Fibroblast of lung (primary cell): ENCODE data around the gene DNAJC10. TPM values are rescaled to one million over a fixed set of nuclear protein-coding genes. Genes with fewer than 3 reads are reported as not detected.

Experiments used
- DNase-seq, 2 donors: peaks; one replicate each; pipeline versions ENCODE4 v3.0.0 to v3.0.0-alpha.2; 2010; ENCODE audit warnings: low read depth in 2 of 2
- H2AFZ ChIP-seq: 2 replicates; pipeline ENCODE4 v1.5.1; 2012; ENCODE audit warnings: low read length, control low read depth, inconsistent platforms
- H3K27ac ChIP-seq: 2 replicates; pipeline ENCODE4 v1.5.1; 2011; ENCODE audit warnings: low read length, control low read depth; ENCODE audit not compliant: insufficient read depth
- H3K27me3 ChIP-seq: 2 replicates; pipeline ENCODE4 v1.5.1; 2011; ENCODE audit warnings: mild to moderate bottlenecking, low read length; ENCODE audit not compliant: control insufficient read depth, insufficient read depth
- H3K36me3 ChIP-seq: 2 replicates; pipeline ENCODE4 v1.5.1; 2011; ENCODE audit warnings: low read length; ENCODE audit not compliant: control insufficient read depth, insufficient read depth
- H3K4me1 ChIP-seq: 2 replicates; pipeline ENCODE4 v1.5.1; 2011; ENCODE audit warnings: low read length; ENCODE audit not compliant: control insufficient read depth, insufficient read depth; ENCODE audit errors: extremely low read depth
- H3K4me2 ChIP-seq: 2 replicates; pipeline ENCODE4 v1.5.1; 2011; ENCODE audit warnings: low read length, control low read depth; ENCODE audit not compliant: insufficient read depth; ENCODE audit errors: extremely low read depth
- H3K4me3 ChIP-seq, 4 experiments: fragments of 200-600 bp in 1 of 4; sonication (generic) in 1 of 4; replicated peaks in 1 of 4; 2 replicates each; pipeline ENCODE4 v1.5.1; 2011 to 2016; ENCODE audit warnings: low read length in 4 of 4, low read depth in 3 of 4, mild to moderate bottlenecking in 3 of 4, control low read depth in 2 of 4, inconsistent platforms in 1 of 4, mixed read lengths in 1 of 4; ENCODE audit not compliant: insufficient read depth in 1 of 4; ENCODE audit errors: control extremely low read depth in 1 of 4
- H3K79me2 ChIP-seq: 2 replicates; pipeline ENCODE4 v1.5.1; 2012; ENCODE audit warnings: mild to moderate bottlenecking, low read length, inconsistent platforms; ENCODE audit not compliant: control insufficient read depth, insufficient read depth
- H3K9ac ChIP-seq: 2 replicates; pipeline ENCODE4 v1.5.1; 2011; ENCODE audit warnings: mild to moderate bottlenecking, low read length, control low read depth; ENCODE audit not compliant: insufficient read depth
- H3K9me3 ChIP-seq: 2 replicates; pipeline ENCODE4 v1.5.1; 2012; ENCODE audit warnings: low read depth, low read length; ENCODE audit not compliant: control insufficient read depth, insufficient read depth
- H4K20me1 ChIP-seq: 2 replicates; pipeline ENCODE4 v1.5.1; 2011; ENCODE audit warnings: low read length; ENCODE audit not compliant: control insufficient read depth, insufficient read depth; ENCODE audit errors: extremely low read depth
- EZH2 ChIP-seq: IDR thresholded peaks from 2 replicates; pipeline ENCODE4 v1.5.1; 2012; ENCODE audit warnings: low read length, control low read depth, mild to moderate bottlenecking; ENCODE audit errors: missing control alignments
- polyA plus RNA-seq, 2 donors: library from polyadenylated mRNA; depleted of rRNA in 1 of 2; stranded (reverse) in 1 of 2; unstranded in 1 of 2; fragments of >200 nt; gene quantifications; 2 replicates each; pipeline ENCODE4 v1.2.1, GENCODE V29; 2011 to 2012; ENCODE audit warnings: missing spikeins in 1 of 2
- total RNA-seq: library from RNA; depleted of rRNA; stranded (reverse); fragments of >200 nt; gene quantifications from 2 replicates; pipeline ENCODE4 v1.2.1, GENCODE V29; 2014
- TF ChIP-seq, protein P1 (sequence below), 2 donors: IDR thresholded peaks in 1 of 2; conservative IDR thresholded peaks in 1 of 2; 1 replicate in 1 of 2; 2 replicates in 1 of 2; pipeline ENCODE4 v1.5.1; 2011 to 2012; ENCODE audit warnings: low read length in 2 of 2, control low read depth in 1 of 2, inconsistent platforms in 1 of 2, low read depth in 1 of 2, mild to moderate bottlenecking in 1 of 2

DNAJC10 gene
- total and polyA plus RNA-seq, 2 donors (not counting 1 experiment from before 2014, with no cell fraction given): 86.7 to 102 TPM

GRCh38 chr2:182726473-182726872, 10.4 kb downstream of the DNAJC10 start:
- Histone ChIP-seq H3K36me3 (no peaks in the 10 kb centered on the region), H2AFZ (no peak overlapping the region), H3K27me3 (no peaks in the 10 kb centered on the region), H3K27ac (no peak overlapping the region), H3K4me3 (no peak overlapping the region), H3K4me1 (no peaks in the 10 kb centered on the region), H4K20me1 (no peaks in the 10 kb centered on the region), H3K9ac (no peak overlapping the region), H3K9me3 (no peaks in the 10 kb centered on the region), H3K4me2 (no peak overlapping the region), H3K79me2 (no peaks in the 10 kb centered on the region)
- DNase-seq: no peak
- no peak for TF ChIP-seq EZH2
- TF ChIP-seq, protein P1, sequence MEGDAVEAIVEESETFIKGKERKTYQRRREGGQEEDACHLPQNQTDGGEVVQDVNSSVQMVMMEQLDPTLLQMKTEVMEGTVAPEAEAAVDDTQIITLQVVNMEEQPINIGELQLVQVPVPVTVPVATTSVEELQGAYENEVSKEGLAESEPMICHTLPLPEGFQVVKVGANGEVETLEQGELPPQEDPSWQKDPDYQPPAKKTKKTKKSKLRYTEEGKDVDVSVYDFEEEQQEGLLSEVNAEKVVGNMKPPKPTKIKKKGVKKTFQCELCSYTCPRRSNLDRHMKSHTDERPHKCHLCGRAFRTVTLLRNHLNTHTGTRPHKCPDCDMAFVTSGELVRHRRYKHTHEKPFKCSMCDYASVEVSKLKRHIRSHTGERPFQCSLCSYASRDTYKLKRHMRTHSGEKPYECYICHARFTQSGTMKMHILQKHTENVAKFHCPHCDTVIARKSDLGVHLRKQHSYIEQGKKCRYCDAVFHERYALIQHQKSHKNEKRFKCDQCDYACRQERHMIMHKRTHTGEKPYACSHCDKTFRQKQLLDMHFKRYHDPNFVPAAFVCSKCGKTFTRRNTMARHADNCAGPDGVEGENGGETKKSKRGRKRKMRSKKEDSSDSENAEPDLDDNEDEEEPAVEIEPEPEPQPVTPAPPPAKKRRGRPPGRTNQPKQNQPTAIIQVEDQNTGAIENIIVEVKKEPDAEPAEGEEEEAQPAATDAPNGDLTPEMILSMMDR (conservative IDR thresholded peaks at IDR 0.05 in 1 of 2, IDR thresholded peaks at IDR 0.05 in 1 of 2; ENCODE audit: low read depth in 1 of 2, low read length in 2 of 2): no peak

- TF ChIP-seq, protein P1 (conservative IDR thresholded peaks at IDR 0.05 in 1 of 2, IDR thresholded peaks at IDR 0.05 in 1 of 2; ENCODE audit: low read depth in 1 of 2, low read length in 2 of 2): no peak
- no peak for TF ChIP-seq EZH2
- no peak for DNase-seq
- no peaks in the 10 kb centered on the region for H3K27me3 ChIP-seq
- no peaks in the 10 kb centered on the region for H3K36me3 ChIP-seq
- no peak overlapping the region for H3K27ac ChIP-seq
- no peak overlapping the region for H3K9ac ChIP-seq
- no peak overlapping the region for H2AFZ ChIP-seq
- no peaks in the 10 kb centered on the region for H3K79me2 ChIP-seq
- H3K4me3 ChIP-seq: no peak overlapping the region
- H4K20me1 ChIP-seq: no peaks in the 10 kb centered on the region
- H3K4me1 ChIP-seq: no peaks in the 10 kb centered on the region
- H3K4me2 ChIP-seq: no peak overlapping the region
- H3K9me3 ChIP-seq: no peaks in the 10 kb centered on the region
Measured at GRCh38 chr2:182728014-182728413, 12.0 kb downstream of the DNAJC10 start.

DNA sequence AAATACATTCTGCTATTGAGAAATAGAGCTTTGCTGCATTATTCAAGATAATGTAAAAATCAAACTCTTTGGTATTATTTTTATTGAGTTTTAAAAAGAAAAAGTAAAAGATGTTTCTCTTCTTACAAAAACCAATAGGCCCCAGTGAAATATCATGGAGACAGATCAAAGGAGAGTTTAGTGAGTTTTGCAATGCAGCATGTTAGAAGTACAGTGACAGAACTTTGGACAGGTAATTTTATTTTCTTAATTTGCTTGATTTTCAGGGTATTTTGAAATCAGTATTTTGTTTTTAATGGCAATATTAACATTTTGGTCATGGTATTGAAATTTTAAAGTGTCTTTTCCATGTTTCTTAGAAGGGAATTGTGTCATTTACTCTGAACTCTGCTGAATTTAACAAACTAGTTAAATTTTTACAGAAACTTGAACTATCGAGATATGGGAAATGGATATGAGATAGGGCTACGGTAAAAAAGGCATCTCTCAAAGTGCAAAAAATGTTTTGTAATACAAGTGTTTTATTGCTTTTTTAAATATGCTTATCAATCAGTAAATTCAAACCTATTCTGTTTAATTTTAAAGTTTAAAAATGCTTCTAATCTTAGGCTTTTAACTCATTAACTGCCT, 13.8 kb downstream of the DNAJC10 start:
- Histone ChIP-seq H3K27me3 (no peaks in the 10 kb centered on the region), H3K9ac (no peak overlapping the region), H3K27ac (no peak overlapping the region), H3K9me3 (no peaks in the 10 kb centered on the region), H2AFZ (no peak overlapping the region), H3K4me3 (no peak overlapping the region), H3K79me2 (no peaks in the 10 kb centered on the region), H3K4me2 (no peak overlapping the region), H4K20me1 (no peaks in the 10 kb centered on the region), H3K4me1 (no peaks in the 10 kb centered on the region), H3K36me3 (no peaks in the 10 kb centered on the region)
- no peak for TF ChIP-seq EZH2
- TF ChIP-seq, protein P1 (conservative IDR thresholded peaks at IDR 0.05 in 1 of 2, IDR thresholded peaks at IDR 0.05 in 1 of 2; ENCODE audit: low read depth in 1 of 2, low read length in 2 of 2): no peak
- DNase-seq: no peak
